ENCODE results near the gene ECE1. TPM values are rescaled to one million over a fixed set of nuclear protein-coding genes. Genes with fewer than 3 reads are reported as not detected.
"Not testable (repeated sequence)": the region's sequence is repeated elsewhere in the genome, so short reads cannot be mapped to it uniquely, and the experiment has no call there.

The ECE1 gene
- total RNA-seq, 1 donor from 2014 or later: 217 TPM

DNA sequence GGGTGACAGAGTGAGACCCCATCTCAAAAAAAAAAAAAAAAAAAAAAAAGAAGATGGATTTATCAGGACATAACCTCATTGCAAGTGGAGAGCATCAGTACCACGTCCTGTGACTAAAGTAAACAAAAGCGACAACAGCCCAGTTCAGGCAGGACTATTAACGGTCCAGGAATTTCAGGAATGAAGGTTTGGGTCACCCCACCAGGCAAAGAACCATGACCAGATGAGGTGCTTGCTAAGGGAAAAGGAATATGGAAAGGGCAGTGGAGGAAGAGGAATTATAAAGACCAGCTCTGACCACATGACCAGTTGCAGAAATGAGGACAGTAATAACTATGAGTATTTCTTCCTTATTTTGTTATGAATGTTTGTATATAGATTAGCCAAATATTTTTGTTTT lies 78.1 kb downstream of the ECE1 start:
- DNase-seq (ENCODE audit: low spot score, unreplicated experiment): no peak
- no peaks in the 10 kb centered on the region for H3K4me1 Mint-ChIP-seq (ENCODE audit: low read depth)
- H3K36me3 Mint-ChIP-seq (ENCODE audit: insufficient read depth): peaks cover 4% of the 10 kb centered on the region
- TF ChIP-seq, protein P1, sequence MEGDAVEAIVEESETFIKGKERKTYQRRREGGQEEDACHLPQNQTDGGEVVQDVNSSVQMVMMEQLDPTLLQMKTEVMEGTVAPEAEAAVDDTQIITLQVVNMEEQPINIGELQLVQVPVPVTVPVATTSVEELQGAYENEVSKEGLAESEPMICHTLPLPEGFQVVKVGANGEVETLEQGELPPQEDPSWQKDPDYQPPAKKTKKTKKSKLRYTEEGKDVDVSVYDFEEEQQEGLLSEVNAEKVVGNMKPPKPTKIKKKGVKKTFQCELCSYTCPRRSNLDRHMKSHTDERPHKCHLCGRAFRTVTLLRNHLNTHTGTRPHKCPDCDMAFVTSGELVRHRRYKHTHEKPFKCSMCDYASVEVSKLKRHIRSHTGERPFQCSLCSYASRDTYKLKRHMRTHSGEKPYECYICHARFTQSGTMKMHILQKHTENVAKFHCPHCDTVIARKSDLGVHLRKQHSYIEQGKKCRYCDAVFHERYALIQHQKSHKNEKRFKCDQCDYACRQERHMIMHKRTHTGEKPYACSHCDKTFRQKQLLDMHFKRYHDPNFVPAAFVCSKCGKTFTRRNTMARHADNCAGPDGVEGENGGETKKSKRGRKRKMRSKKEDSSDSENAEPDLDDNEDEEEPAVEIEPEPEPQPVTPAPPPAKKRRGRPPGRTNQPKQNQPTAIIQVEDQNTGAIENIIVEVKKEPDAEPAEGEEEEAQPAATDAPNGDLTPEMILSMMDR (IDR thresholded peaks at IDR 0.05; ENCODE audit: unreplicated experiment): no peak
- H3K9me3 Mint-ChIP-seq (ENCODE audit: low read depth): no peaks in the 10 kb centered on the region
- H3K27ac Mint-ChIP-seq: no peak overlapping the region
- no peak overlapping the region for H3K4me3 Mint-ChIP-seq (ENCODE audit: low read depth)
- H3K27me3 Mint-ChIP-seq: no peaks in the 10 kb centered on the region

DNA sequence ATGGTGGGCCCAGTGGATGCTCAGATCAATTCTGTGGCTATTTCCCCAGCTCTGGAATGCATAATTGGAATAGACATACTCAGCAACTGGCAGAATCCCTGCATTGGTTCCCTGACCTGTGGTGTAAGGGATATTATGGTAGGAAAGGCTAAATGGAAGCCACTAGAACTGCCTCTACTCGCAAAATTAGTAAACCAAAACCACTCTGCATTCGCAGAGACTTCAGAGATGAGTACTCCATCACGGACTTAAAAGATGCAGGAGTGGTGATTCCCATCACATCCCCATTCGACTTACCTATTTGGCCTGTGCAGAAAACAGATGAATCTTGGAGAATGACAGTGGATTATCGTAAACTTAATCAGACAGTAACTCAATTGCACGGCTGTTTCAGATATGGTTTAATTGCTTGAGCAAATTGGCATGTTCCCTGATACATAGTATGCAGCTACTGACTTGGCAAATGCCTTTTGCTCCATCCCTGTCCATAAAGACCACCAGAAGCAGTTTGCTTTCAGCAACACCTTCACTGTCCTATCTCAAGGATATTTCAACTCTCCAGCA lies 82.0 kb downstream of the ECE1 start:
- not testable (repeated sequence) for H3K4me3 Mint-ChIP-seq (ENCODE audit: low read depth); H3K4me1 Mint-ChIP-seq (ENCODE audit: low read depth); H3K27me3 Mint-ChIP-seq; H3K36me3 Mint-ChIP-seq (ENCODE audit: insufficient read depth); H3K27ac Mint-ChIP-seq; H3K9me3 Mint-ChIP-seq (ENCODE audit: low read depth); DNase-seq (ENCODE audit: low spot score, unreplicated experiment)

DNA sequence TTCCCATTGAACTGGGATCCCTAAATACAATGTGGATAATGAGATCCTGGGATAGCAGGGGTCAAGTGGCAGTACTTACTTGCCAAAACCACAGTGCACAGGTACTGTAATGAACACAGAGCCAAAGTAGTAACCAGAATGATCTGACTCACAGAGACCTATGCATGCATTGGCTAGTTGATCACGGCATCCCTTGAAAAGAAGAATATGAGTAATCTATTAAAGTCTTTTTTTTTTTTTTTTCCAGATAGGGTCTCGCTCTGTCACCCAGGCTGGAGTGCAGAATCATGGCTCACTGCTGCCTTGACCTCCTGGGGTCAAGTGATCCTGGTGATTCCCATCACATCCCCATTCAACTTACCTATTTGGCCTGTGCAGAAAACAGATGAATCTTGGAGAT lies 84.1 kb downstream of the ECE1 start:
- no peaks in the 10 kb centered on the region for H3K4me1 Mint-ChIP-seq (ENCODE audit: low read depth)
- TF ChIP-seq, protein P1 (IDR thresholded peaks at IDR 0.05; ENCODE audit: unreplicated experiment): no peak
- no peaks in the 10 kb centered on the region for H3K36me3 Mint-ChIP-seq (ENCODE audit: insufficient read depth)
- H3K27ac Mint-ChIP-seq: no peak overlapping the region
- no peak for DNase-seq (ENCODE audit: low spot score, unreplicated experiment)
- no peaks in the 10 kb centered on the region for H3K9me3 Mint-ChIP-seq (ENCODE audit: low read depth)
- no peak overlapping the region for H3K4me3 Mint-ChIP-seq (ENCODE audit: low read depth)
- no peaks in the 10 kb centered on the region for H3K27me3 Mint-ChIP-seq

DNA sequence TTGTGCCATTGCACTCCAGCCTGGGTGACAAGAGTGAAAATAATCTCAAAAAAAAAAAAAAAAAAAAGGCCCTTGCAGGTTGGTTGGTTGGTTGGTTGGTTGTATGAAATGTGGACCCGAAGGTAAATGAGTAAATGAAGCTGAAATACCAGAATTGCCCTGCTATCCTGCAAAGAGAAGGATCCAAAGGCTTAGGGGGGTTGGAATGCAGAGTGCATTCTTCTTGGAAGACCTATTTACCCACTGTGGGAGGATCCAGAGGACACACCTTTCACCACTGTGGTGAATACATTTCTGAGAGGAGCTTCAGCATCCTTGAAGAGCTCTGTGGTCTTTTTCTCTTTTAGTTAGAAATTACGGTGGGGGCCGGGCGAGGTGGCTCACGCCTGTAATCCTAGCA lies 84.8 kb downstream of the ECE1 start:
- Mint-ChIP-seq H3K4me1 (ENCODE audit: low read depth) (no peaks in the 10 kb centered on the region), H3K4me3 (ENCODE audit: low read depth) (no peak overlapping the region), H3K27me3 (no peaks in the 10 kb centered on the region), H3K27ac (no peak overlapping the region), H3K36me3 (ENCODE audit: insufficient read depth) (no peaks in the 10 kb centered on the region), H3K9me3 (ENCODE audit: low read depth) (no peaks in the 10 kb centered on the region)
- TF ChIP-seq, protein P1 (IDR thresholded peaks at IDR 0.05; ENCODE audit: unreplicated experiment): no peak
- no peak for DNase-seq (ENCODE audit: low spot score, unreplicated experiment)

DNA sequence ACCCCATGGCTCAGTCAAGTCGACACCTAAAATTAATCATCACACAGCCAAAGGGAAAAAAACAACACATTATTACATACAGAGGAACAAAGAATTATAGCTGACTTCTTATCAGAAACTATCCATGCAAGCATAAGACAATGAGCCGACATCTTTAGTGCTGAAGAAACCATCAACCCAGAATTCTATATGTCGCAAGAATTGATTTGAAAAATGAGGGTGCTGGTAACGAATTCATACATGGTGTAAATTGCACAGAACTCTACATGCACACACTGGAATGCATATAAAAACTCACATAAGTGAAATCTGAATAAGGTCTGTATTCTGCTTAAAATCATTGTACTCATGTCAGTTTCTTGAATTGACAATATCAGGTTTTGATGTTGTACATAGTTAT lies 88.6 kb downstream of the ECE1 start:
- no peak overlapping the region for H3K27ac Mint-ChIP-seq
- H3K4me3 Mint-ChIP-seq (ENCODE audit: low read depth): no peak overlapping the region
- DNase-seq (ENCODE audit: low spot score, unreplicated experiment): no peak
- H3K27me3 Mint-ChIP-seq: peaks cover 6% of the 10 kb centered on the region
- H3K9me3 Mint-ChIP-seq (ENCODE audit: low read depth): no peaks in the 10 kb centered on the region
- TF ChIP-seq, protein P1 (IDR thresholded peaks at IDR 0.05; ENCODE audit: unreplicated experiment): no peak
- no peaks in the 10 kb centered on the region for H3K36me3 Mint-ChIP-seq (ENCODE audit: insufficient read depth)
- H3K4me1 Mint-ChIP-seq (ENCODE audit: low read depth): no peaks in the 10 kb centered on the region

DNA sequence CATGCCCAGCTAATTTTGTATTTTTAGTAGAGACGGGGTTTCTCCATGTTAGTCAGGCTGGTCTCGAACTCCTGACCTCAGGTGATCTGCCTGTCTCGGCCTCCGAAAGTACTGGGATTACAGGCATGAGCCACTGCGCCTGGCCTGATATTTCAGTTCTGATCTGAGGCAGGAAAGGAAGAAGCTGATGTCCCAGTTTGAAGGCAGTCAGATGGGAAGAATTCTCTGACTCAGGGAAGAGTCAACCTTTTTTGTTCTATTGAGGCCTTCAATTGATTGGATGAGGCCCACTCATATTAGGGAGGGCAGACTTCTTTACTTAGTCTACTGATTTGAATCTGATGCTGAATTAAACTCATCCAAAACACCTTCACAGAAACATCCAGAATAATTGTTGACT lies 89.0 kb downstream of the ECE1 start:
- H3K27ac Mint-ChIP-seq; H3K36me3 Mint-ChIP-seq (ENCODE audit: insufficient read depth); H3K27me3 Mint-ChIP-seq; DNase-seq (ENCODE audit: low spot score, unreplicated experiment); H3K9me3 Mint-ChIP-seq (ENCODE audit: low read depth); H3K4me3 Mint-ChIP-seq (ENCODE audit: low read depth); H3K4me1 Mint-ChIP-seq (ENCODE audit: low read depth): not testable (repeated sequence)

Data from progenitor cell of endocrine pancreas (in vitro differentiated cells).